HepG2 (cell line): ENCODE measurements around the gene FABP1. TPM values are rescaled to one million over a fixed set of nuclear protein-coding genes. Genes with fewer than 3 reads are reported as not detected.
A peak's percentile ranks its signal among the peaks of the same experiment; 100 is the strongest.

ENCODE experiments used
- ATAD3A ChIP-seq: sonication (generic); formaldehyde crosslinking; IDR thresholded peaks from 2 replicates; pipeline ENCODE4 v1.4.0; 2020; ENCODE audit warnings: missing genetic modification reagents
- CBX1 ChIP-seq: IDR thresholded peaks from one replicate; pipeline ENCODE4 v1.6.1; 2016; ENCODE audit warnings: antibody characterized with exemption, low read depth
- FOXA3 ChIP-seq: IDR thresholded peaks from 2 replicates; pipeline ENCODE4 v1.6.1; 2016; ENCODE audit warnings: missing genetic modification reagents, missing compliant biosample characterization
- NR2F2 ChIP-seq: IDR thresholded peaks from 2 replicates; pipeline ENCODE4 v1.6.1; 2012; ENCODE audit warnings: low read depth, inconsistent platforms, borderline replicate concordance
- SIN3A ChIP-seq: IDR thresholded peaks from 2 replicates; pipeline ENCODE4 v1.6.1; 2011; ENCODE audit warnings: low read depth, mild to moderate bottlenecking, control low read depth, low read length, borderline replicate concordance
- SMARCC2 ChIP-seq: fragments of 450-650 bp; IDR thresholded peaks from 2 replicates; pipeline ENCODE4 v1.6.1; 2017; ENCODE audit warnings: antibody characterized with exemption, mild to moderate bottlenecking
- ZBTB38 ChIP-seq: sonication (generic); formaldehyde crosslinking; IDR thresholded peaks from 2 replicates; pipeline ENCODE4 v1.5.1; 2020; ENCODE audit warnings: mild to moderate bottlenecking, missing genetic modification reagents
- ZFP62 ChIP-seq: sonication (generic); formaldehyde crosslinking; IDR thresholded peaks from 2 replicates; pipeline ENCODE4 v1.4.0; 2020; ENCODE audit warnings: missing genetic modification reagents
- ZNF101 ChIP-seq: sonication (generic); formaldehyde crosslinking; IDR thresholded peaks from 2 replicates; pipeline ENCODE4 v1.4.0; 2020; ENCODE audit warnings: mild to moderate bottlenecking, low read depth, missing genetic modification reagents, borderline replicate concordance
- ZNF296 ChIP-seq: sonication (generic); formaldehyde crosslinking; conservative IDR thresholded peaks from 2 replicates; pipeline ENCODE4 v1.5.0; 2020; ENCODE audit warnings: mild to moderate bottlenecking, missing genetic modification reagents
- polyA plus RNA-seq, 8 experiments: library from polyadenylated mRNA; depleted of rRNA in 3 of 8; stranded (reverse) in 7 of 8; unstranded in 1 of 8; fragments of >200 nt; fragmentation: Illumina TruSeq in 4 of 8; extraction: Trizol in 4 of 8; gene quantifications; 2 replicates each; pipeline versions ENCODE4 v1.2.1 to v1.2.3, GENCODE V29; 2011 to 2016; ENCODE audit warnings: low read depth in 4 of 8, missing spikeins in 1 of 8, mixed read lengths in 1 of 8; ENCODE audit not compliant: insufficient read depth in 1 of 8
- total RNA-seq, 5 experiments: library from RNA; depleted of rRNA; stranded (reverse); fragments of >200 nt; fragmentation: Illumina TruSeq; extraction: Trizol; gene quantifications; 2 replicates each; pipeline ENCODE4 v1.2.3, GENCODE V29; 2016; ENCODE audit warnings: low read depth in 1 of 5
- TF ChIP-seq, protein P1 (sequence below): sonication (generic); formaldehyde crosslinking; IDR thresholded peaks from 2 replicates; pipeline ENCODE4 v1.4.0; 2020; ENCODE audit warnings: mild to moderate bottlenecking, missing genetic modification reagents, borderline replicate concordance
- TF ChIP-seq, protein P2 (sequence below): sonication (generic); formaldehyde crosslinking; IDR thresholded peaks from 2 replicates; pipeline ENCODE4 v1.4.0; 2020; ENCODE audit warnings: missing genetic modification reagents
- TF ChIP-seq, protein P3 (sequence below): IDR thresholded peaks from 2 replicates; pipeline ENCODE4 v1.6.1; 2016
- TF ChIP-seq, protein P4 (sequence below): sonication (generic); formaldehyde crosslinking; IDR thresholded peaks from 2 replicates; pipeline ENCODE4 v1.5.0; 2020; ENCODE audit warnings: missing genetic modification reagents
- TF ChIP-seq, protein P5 (sequence below): sonication (generic); formaldehyde crosslinking; IDR thresholded peaks from 2 replicates; pipeline ENCODE4 v1.4.0; 2020; ENCODE audit warnings: missing genetic modification reagents; ENCODE audit errors: not compliant biosample characterization
- TF ChIP-seq, protein P6 (sequence below): IDR thresholded peaks from 2 replicates; pipeline ENCODE4 v1.6.1; 2016; ENCODE audit warnings: low read depth

Gene FABP1
- total and polyA plus RNA-seq, 2 of the 13 experiments (the other 11 are each of a cell fraction or from before 2014, with no cell fraction given), result 644 to 1,608 TPM

DNA sequence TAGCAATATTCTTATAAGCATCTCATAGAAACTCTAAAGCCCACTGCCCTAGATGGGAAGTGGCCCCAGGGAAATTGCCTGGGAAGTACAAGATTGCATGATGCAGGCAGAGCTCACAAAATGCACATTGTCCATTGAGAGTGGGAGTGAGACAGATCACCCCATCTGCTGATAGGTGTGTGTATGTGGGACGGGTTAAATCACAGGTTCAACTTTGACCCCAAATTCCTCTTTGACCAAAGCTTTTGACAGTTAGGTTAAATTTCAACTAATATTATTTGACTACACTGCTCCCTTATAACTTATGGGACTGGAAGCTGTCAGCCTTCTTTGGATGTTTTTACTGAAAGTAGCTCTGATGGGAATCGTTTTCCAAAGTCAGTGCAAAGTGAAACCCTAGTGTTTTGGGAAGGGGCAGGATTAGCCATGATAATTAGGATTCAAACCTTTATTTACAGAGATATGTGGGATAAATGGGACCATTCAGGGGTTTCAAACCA, 11.4 kb upstream of the FABP1 start (continued):
- TF ChIP-seq, protein P1, sequence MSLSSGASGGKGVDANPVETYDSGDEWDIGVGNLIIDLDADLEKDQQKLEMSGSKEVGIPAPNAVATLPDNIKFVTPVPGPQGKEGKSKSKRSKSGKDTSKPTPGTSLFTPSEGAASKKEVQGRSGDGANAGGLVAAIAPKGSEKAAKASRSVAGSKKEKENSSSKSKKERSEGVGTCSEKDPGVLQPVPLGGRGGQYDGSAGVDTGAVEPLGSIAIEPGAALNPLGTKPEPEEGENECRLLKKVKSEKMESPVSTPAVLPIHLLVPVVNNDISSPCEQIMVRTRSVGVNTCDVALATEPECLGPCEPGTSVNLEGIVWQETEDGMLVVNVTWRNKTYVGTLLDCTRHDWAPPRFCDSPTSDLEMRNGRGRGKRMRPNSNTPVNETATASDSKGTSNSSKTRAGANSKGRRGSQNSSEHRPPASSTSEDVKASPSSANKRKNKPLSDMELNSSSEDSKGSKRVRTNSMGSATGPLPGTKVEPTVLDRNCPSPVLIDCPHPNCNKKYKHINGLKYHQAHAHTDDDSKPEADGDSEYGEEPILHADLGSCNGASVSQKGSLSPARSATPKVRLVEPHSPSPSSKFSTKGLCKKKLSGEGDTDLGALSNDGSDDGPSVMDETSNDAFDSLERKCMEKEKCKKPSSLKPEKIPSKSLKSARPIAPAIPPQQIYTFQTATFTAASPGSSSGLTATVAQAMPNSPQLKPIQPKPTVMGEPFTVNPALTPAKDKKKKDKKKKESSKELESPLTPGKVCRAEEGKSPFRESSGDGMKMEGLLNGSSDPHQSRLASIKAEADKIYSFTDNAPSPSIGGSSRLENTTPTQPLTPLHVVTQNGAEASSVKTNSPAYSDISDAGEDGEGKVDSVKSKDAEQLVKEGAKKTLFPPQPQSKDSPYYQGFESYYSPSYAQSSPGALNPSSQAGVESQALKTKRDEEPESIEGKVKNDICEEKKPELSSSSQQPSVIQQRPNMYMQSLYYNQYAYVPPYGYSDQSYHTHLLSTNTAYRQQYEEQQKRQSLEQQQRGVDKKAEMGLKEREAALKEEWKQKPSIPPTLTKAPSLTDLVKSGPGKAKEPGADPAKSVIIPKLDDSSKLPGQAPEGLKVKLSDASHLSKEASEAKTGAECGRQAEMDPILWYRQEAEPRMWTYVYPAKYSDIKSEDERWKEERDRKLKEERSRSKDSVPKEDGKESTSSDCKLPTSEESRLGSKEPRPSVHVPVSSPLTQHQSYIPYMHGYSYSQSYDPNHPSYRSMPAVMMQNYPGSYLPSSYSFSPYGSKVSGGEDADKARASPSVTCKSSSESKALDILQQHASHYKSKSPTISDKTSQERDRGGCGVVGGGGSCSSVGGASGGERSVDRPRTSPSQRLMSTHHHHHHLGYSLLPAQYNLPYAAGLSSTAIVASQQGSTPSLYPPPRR, result peak; percentile 88
- TF ChIP-seq, protein P2, sequence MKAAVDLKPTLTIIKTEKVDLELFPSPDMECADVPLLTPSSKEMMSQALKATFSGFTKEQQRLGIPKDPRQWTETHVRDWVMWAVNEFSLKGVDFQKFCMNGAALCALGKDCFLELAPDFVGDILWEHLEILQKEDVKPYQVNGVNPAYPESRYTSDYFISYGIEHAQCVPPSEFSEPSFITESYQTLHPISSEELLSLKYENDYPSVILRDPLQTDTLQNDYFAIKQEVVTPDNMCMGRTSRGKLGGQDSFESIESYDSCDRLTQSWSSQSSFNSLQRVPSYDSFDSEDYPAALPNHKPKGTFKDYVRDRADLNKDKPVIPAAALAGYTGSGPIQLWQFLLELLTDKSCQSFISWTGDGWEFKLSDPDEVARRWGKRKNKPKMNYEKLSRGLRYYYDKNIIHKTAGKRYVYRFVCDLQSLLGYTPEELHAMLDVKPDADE (CRISPR knock-in tag), result no peak
- TF ChIP-seq, protein P3, sequence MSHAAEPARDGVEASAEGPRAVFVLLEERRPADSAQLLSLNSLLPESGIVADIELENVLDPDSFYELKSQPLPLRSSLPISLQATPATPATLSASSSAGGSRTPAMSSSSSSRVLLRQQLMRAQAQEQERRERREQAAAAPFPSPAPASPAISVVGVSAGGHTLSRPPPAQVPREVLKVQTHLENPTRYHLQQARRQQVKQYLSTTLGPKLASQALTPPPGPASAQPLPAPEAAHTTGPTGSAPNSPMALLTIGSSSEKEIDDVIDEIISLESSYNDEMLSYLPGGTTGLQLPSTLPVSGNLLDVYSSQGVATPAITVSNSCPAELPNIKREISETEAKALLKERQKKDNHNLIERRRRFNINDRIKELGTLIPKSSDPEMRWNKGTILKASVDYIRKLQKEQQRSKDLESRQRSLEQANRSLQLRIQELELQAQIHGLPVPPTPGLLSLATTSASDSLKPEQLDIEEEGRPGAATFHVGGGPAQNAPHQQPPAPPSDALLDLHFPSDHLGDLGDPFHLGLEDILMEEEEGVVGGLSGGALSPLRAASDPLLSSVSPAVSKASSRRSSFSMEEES (CRISPR knock-in tag), result peak; percentile 88
- TF ChIP-seq, protein P4, sequence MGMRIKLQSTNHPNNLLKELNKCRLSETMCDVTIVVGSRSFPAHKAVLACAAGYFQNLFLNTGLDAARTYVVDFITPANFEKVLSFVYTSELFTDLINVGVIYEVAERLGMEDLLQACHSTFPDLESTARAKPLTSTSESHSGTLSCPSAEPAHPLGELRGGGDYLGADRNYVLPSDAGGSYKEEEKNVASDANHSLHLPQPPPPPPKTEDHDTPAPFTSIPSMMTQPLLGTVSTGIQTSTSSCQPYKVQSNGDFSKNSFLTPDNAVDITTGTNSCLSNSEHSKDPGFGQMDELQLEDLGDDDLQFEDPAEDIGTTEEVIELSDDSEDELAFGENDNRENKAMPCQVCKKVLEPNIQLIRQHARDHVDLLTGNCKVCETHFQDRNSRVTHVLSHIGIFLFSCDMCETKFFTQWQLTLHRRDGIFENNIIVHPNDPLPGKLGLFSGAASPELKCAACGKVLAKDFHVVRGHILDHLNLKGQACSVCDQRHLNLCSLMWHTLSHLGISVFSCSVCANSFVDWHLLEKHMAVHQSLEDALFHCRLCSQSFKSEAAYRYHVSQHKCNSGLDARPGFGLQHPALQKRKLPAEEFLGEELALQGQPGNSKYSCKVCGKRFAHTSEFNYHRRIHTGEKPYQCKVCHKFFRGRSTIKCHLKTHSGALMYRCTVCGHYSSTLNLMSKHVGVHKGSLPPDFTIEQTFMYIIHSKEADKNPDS (CRISPR knock-in tag), result no peak
- peak; percentile 53 for TF ChIP-seq CBX1
- 0 out of 2 replicates have a peak, but pooled peaks have one; percentile 20 for TF ChIP-seq SMARCC2
- 0 out of 2 replicates have a peak, but pooled peaks have one; percentile 55 for TF ChIP-seq SIN3A
- no peak for TF ChIP-seq ATAD3A
- TF ChIP-seq NR2F2, result peak; percentile 92
- peak; percentile 83 for TF ChIP-seq FOXA3 (CRISPR knock-in tag)
- TF ChIP-seq, protein P5, sequence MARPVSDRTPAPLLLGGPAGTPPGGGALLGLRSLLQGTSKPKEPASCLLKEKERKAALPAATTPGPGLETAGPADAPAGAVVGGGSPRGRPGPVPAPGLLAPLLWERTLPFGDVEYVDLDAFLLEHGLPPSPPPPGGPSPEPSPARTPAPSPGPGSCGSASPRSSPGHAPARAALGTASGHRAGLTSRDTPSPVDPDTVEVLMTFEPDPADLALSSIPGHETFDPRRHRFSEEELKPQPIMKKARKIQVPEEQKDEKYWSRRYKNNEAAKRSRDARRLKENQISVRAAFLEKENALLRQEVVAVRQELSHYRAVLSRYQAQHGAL (CRISPR knock-in tag), result no peak
- TF ChIP-seq, protein P6, sequence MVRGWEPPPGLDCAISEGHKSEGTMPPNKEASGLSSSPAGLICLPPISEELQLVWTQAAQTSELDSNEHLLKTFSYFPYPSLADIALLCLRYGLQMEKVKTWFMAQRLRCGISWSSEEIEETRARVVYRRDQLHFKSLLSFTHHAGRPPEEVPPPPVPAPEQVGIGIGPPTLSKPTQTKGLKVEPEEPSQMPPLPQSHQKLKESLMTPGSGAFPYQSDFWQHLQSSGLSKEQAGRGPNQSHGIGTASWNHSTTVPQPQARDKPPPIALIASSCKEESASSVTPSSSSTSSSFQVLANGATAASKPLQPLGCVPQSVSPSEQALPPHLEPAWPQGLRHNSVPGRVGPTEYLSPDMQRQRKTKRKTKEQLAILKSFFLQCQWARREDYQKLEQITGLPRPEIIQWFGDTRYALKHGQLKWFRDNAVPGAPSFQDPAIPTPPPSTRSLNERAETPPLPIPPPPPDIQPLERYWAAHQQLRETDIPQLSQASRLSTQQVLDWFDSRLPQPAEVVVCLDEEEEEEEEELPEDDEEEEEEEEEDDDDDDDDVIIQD (CRISPR knock-in tag), result peak; percentile 86; the same call in 1 of the 2 replicates
- TF ChIP-seq ZFP62 (CRISPR knock-in tag), result no peak
- no peak for TF ChIP-seq ZNF101 (CRISPR knock-in tag)
- no peak for TF ChIP-seq ZNF296 (CRISPR knock-in tag)
- TF ChIP-seq ZBTB38 (CRISPR knock-in tag), result peak; percentile 29; the same call in 1 of the 2 replicates
